ENCODE results near the gene LRG1.

GRCh38 chr19:4538601-4538954, 1.3 kb downstream of the LRG1 start:
- TF ChIP-seq ATF3 (IDR thresholded peaks at IDR 0.05) (no peak), TAF1 (conservative IDR thresholded peaks at IDR 0.05) (no peak), RXRA (IDR thresholded peaks at IDR 0.05) (no peak), RAD21 (IDR thresholded peaks at IDR 0.05) (no peak)
- TF ChIP-seq, protein P1, sequence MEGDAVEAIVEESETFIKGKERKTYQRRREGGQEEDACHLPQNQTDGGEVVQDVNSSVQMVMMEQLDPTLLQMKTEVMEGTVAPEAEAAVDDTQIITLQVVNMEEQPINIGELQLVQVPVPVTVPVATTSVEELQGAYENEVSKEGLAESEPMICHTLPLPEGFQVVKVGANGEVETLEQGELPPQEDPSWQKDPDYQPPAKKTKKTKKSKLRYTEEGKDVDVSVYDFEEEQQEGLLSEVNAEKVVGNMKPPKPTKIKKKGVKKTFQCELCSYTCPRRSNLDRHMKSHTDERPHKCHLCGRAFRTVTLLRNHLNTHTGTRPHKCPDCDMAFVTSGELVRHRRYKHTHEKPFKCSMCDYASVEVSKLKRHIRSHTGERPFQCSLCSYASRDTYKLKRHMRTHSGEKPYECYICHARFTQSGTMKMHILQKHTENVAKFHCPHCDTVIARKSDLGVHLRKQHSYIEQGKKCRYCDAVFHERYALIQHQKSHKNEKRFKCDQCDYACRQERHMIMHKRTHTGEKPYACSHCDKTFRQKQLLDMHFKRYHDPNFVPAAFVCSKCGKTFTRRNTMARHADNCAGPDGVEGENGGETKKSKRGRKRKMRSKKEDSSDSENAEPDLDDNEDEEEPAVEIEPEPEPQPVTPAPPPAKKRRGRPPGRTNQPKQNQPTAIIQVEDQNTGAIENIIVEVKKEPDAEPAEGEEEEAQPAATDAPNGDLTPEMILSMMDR (IDR thresholded peaks at IDR 0.05; ENCODE audit: low read depth, low read length, missing input control), result no peak
- TF ChIP-seq, protein P2, sequence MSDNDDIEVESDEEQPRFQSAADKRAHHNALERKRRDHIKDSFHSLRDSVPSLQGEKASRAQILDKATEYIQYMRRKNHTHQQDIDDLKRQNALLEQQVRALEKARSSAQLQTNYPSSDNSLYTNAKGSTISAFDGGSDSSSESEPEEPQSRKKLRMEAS (IDR thresholded peaks at IDR 0.05), result no peak
- TF ChIP-seq, protein P3, sequence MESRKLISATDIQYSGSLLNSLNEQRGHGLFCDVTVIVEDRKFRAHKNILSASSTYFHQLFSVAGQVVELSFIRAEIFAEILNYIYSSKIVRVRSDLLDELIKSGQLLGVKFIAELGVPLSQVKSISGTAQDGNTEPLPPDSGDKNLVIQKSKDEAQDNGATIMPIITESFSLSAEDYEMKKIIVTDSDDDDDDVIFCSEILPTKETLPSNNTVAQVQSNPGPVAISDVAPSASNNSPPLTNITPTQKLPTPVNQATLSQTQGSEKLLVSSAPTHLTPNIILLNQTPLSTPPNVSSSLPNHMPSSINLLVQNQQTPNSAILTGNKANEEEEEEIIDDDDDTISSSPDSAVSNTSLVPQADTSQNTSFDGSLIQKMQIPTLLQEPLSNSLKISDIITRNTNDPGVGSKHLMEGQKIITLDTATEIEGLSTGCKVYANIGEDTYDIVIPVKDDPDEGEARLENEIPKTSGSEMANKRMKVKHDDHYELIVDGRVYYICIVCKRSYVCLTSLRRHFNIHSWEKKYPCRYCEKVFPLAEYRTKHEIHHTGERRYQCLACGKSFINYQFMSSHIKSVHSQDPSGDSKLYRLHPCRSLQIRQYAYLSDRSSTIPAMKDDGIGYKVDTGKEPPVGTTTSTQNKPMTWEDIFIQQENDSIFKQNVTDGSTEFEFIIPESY (IDR thresholded peaks at IDR 0.05), result no peak
